DND-41 (cell line): ENCODE measurements around the gene MBOAT1.
A peak's percentile ranks its signal among the peaks of the same experiment; 100 is the strongest.

Source experiments
- ATAC-seq: fragments of 200-7000 bp; cut with Tn5 transposase; 3 replicates; pipeline ENCODE4 v1.9.1; 2021; ENCODE audit warnings: low read depth; ENCODE audit not compliant: insufficient read depth
- DNase-seq: peaks from one replicate; pipeline ENCODE4 v3.0.0-alpha.2; 2020
- H2AFZ ChIP-seq: 2 replicates; pipeline ENCODE4 v1.6.0; 2012; ENCODE audit warnings: low read depth, low read length
- H3K27ac ChIP-seq: 2 replicates; pipeline ENCODE4 v1.5.1; 2012; ENCODE audit warnings: low read length, inconsistent platforms
- H3K27me3 ChIP-seq: fragments of 200-600 bp; sonication (generic); 2 replicates; pipeline ENCODE4 v1.6.0; 2012; ENCODE audit warnings: low read length, mild to moderate bottlenecking, inconsistent platforms; ENCODE audit not compliant: insufficient read depth, poor library complexity
- H3K36me3 ChIP-seq: 2 replicates; pipeline ENCODE4 v1.5.1; 2012; ENCODE audit warnings: low read length, inconsistent platforms; ENCODE audit not compliant: insufficient read depth
- H3K4me1 ChIP-seq: 2 replicates; pipeline ENCODE4 v1.5.1; 2012; ENCODE audit warnings: mild to moderate bottlenecking, low read length; ENCODE audit not compliant: insufficient read depth
- H3K4me2 ChIP-seq: 2 replicates; pipeline ENCODE4 v1.6.0; 2012; ENCODE audit warnings: mild to moderate bottlenecking, moderate library complexity, low read length, inconsistent platforms; ENCODE audit not compliant: insufficient read depth
- H3K4me3 ChIP-seq, 2 experiments: fragments of 200-600 bp in 1 of 2; shearing (Covaris generic) in 1 of 2; 2 replicates each; pipeline ENCODE4 v1.5.1; 2012 to 2016; ENCODE audit warnings: inconsistent platforms in 2 of 2, low read length in 2 of 2, mild to moderate bottlenecking in 2 of 2, low read depth in 1 of 2, moderate library complexity in 1 of 2
- H3K79me2 ChIP-seq: 2 replicates; pipeline ENCODE4 v1.6.0; 2012; ENCODE audit warnings: low read length, inconsistent platforms; ENCODE audit not compliant: insufficient read depth
- H3K9ac ChIP-seq: 2 replicates; pipeline ENCODE4 v1.6.0; 2012; ENCODE audit warnings: low read depth, mild to moderate bottlenecking, inconsistent platforms, low read length, moderate library complexity
- H3K9me3 ChIP-seq: 2 replicates; pipeline ENCODE4 v1.5.1; 2012; ENCODE audit warnings: low read length, moderate library complexity, mild to moderate bottlenecking, inconsistent platforms; ENCODE audit not compliant: insufficient read depth, severe bottlenecking
- H4K20me1 ChIP-seq: 2 replicates; pipeline ENCODE4 v1.6.0; 2012; ENCODE audit warnings: low read length; ENCODE audit not compliant: insufficient read depth
- EZH2 ChIP-seq: IDR thresholded peaks from 3 replicates; pipeline ENCODE4 v1.6.1; 2012; ENCODE audit warnings: borderline replicate concordance, low read depth, mild to moderate bottlenecking, moderate library complexity, low read length, inconsistent platforms; ENCODE audit not compliant: severe bottlenecking
- TF ChIP-seq, protein P1 (sequence below): IDR thresholded peaks from 2 replicates; pipeline ENCODE4 v1.5.1; 2012; ENCODE audit warnings: borderline replicate concordance, low read length, moderate library complexity, mild to moderate bottlenecking; ENCODE audit not compliant: poor library complexity, severe bottlenecking; ENCODE audit errors: extremely low read depth

Gene MBOAT1

DNA sequence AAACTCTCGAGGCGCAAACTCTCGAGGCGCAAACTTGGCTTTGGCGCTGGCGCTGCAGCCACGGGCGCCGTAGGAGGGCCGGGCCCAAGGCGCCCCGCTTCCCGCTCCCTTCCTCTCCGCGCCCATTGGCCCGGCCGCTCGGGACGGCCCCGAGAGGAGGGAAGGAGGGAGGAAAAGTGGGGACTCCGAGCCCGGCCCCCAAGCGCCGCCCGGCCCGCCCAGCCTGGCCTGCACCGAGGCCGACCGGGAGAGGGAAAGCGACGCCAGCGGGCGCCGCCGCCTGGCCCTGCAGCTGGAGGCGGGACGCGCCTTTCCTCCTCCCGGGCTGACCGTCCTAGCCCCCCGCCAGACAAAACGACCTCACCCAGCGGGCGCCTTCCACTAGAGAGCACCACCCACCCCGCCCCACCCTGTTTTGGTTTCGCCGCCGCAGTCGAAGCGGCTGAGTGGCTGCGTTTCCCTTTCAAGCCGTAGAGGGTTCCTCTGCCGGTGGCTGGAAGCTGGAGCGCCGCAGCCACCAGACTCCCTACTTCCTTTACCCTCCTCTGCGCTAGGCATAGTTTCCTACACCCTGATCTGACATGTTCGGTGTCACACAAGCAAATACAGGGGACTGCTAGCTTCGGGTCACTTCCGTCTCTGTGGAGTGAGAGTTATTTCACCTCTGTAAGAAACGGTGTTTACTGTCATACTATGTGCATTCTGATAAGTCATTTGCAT is at the start of gene MBOAT1:
MBOAT1 (minus strand) TSS at position 78 of the 720 bp plus-strand sequence. CDS start 235 bp downstream, outside the sequence.
- H3K9ac ChIP-seq = peak within 1 kb of the TSS; percentile 87
- DNase-seq (peak; percentile 87), ATAC-seq (peak; percentile 87)
- peaks cover 3% of the 10 kb centered on the region; the same call in 1 of the 2 replicates for H4K20me1 ChIP-seq
- no peaks in the 10 kb centered on the region; the same call in 1 of the 2 replicates for H3K36me3 ChIP-seq
- no peaks in the 10 kb centered on the region for H3K9me3 ChIP-seq
- no peak for TF ChIP-seq EZH2
- TF ChIP-seq, protein P1, sequence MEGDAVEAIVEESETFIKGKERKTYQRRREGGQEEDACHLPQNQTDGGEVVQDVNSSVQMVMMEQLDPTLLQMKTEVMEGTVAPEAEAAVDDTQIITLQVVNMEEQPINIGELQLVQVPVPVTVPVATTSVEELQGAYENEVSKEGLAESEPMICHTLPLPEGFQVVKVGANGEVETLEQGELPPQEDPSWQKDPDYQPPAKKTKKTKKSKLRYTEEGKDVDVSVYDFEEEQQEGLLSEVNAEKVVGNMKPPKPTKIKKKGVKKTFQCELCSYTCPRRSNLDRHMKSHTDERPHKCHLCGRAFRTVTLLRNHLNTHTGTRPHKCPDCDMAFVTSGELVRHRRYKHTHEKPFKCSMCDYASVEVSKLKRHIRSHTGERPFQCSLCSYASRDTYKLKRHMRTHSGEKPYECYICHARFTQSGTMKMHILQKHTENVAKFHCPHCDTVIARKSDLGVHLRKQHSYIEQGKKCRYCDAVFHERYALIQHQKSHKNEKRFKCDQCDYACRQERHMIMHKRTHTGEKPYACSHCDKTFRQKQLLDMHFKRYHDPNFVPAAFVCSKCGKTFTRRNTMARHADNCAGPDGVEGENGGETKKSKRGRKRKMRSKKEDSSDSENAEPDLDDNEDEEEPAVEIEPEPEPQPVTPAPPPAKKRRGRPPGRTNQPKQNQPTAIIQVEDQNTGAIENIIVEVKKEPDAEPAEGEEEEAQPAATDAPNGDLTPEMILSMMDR = no peak
- peak within 1 kb of the TSS; percentile 76 for H3K4me2 ChIP-seq
- peaks cover 53% of the 10 kb centered on the region for H3K79me2 ChIP-seq
- H3K27ac ChIP-seq = peak within 1 kb of the TSS; percentile 94
- no peaks in the 10 kb centered on the region for H3K27me3 ChIP-seq
- H3K4me1 ChIP-seq = peaks cover 50% of the 10 kb centered on the region
- peak within 1 kb of the TSS; percentile 91 for H2AFZ ChIP-seq
- peak within 1 kb of the TSS; percentile 69 to 93 for H3K4me3 ChIP-seq

DNA sequence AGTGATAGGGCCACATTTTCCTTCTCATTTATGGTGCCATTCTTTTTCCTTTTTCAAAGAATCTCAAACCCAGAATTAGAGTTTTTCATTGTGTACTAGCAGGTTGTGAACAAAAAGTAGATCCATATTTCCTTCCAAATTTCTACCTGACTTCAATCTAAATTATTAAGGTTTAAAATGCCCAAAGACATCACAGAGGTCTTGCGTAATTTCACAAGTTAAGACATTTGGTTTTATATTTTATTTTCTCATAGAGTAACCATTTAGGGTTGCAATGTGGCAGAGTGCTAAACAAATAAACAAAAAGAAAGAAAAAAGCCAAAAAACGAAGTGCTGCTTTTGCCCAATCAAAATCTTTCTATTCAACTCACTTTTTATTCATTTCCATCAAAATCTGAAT is 49.4 kb upstream of the MBOAT1 start:
- H2AFZ ChIP-seq = no peak overlapping the region
- H3K4me1 ChIP-seq = no peaks in the 10 kb centered on the region
- no peak for TF ChIP-seq EZH2
- TF ChIP-seq, protein P1 = no peak
- peaks cover 5% of the 10 kb centered on the region for H3K9me3 ChIP-seq
- DNase-seq = no peak
- no peak overlapping the region for H3K4me3 ChIP-seq
- no peaks in the 10 kb centered on the region for H3K36me3 ChIP-seq
- H3K79me2 ChIP-seq = no peaks in the 10 kb centered on the region
- no peaks in the 10 kb centered on the region for H3K27me3 ChIP-seq
- H3K9ac ChIP-seq = no peak overlapping the region
- H3K27ac ChIP-seq = no peak overlapping the region
- no peaks in the 10 kb centered on the region for H4K20me1 ChIP-seq
- no peak overlapping the region for H3K4me2 ChIP-seq
- no peak for ATAC-seq

DNA sequence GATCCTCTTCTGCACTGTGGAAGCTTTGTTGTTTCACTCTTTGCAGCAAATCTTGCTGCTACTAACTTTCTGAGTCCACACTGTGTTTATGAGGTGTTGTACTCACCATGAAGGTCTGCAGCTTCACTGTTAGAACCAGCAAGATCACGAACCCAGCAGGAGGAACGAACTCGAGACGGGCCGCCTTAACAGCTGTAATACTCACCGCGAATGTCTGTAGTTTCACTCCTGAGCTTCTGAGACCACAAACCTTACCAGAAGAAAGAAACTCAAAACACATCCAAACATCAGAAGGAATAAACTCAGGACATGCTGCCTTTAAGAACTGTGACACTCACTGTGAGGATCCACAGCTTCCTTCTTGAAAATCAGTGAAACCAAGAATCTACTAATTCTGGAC is 48.1 kb upstream of the MBOAT1 start:
- Histone ChIP-seq H3K27me3 (no peaks in the 10 kb centered on the region), H3K9ac (no peak overlapping the region)
- ATAC-seq = peak; percentile 59

More for the DNA sequence above, 48.1 kb upstream of the MBOAT1 start:
- Histone ChIP-seq H3K4me3 (no peak overlapping the region), H4K20me1 (no peaks in the 10 kb centered on the region), H3K79me2 (no peaks in the 10 kb centered on the region), H3K36me3 (no peaks in the 10 kb centered on the region), H3K4me1 (no peaks in the 10 kb centered on the region), H3K9me3 (peaks cover 5% of the 10 kb centered on the region), H3K4me2 (no peak overlapping the region), H2AFZ (no peak overlapping the region), H3K27ac (no peak overlapping the region)
- DNase-seq = peak; percentile 24
- no peak for TF ChIP-seq EZH2
- TF ChIP-seq, protein P1 = no peak
